HK-2 (cell line): ENCODE results near the gene CHMP5.

Source experiments
- DNase-seq: peaks from one replicate; pipeline ENCODE4 v3.0.0-alpha.2; 2018; ENCODE audit not compliant: unreplicated experiment

Gene CHMP5

GRCh38 chr9:33273266-33273971 is 8.6 kb downstream of the CHMP5 start:
- DNase-seq = no peak

DNA sequence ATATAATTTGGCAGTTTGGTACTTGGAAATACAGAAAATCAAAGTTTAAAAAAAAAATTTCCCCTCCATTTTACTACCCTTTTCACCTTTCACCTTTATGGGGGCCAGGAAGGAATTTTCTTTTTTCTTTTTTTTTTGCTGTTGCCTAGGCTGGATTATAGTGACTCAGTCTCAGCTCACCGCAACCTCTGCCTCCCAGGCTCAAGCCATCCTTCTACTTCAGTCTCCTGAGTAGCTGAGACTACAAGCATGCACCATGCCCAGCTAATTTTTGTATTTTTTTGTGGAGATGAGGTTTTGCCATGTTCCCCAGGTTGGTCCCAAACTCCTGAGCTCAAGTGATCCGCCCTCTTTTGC is 9.1 kb downstream of the CHMP5 start:
- no peak for DNase-seq

GRCh38 chr9:33277484-33277883 is 12.6 kb downstream of the CHMP5 start:
- no peak for DNase-seq

GRCh38 chr9:33285502-33285901 is 20.7 kb downstream of the CHMP5 start:
- DNase-seq = no peak

DNA sequence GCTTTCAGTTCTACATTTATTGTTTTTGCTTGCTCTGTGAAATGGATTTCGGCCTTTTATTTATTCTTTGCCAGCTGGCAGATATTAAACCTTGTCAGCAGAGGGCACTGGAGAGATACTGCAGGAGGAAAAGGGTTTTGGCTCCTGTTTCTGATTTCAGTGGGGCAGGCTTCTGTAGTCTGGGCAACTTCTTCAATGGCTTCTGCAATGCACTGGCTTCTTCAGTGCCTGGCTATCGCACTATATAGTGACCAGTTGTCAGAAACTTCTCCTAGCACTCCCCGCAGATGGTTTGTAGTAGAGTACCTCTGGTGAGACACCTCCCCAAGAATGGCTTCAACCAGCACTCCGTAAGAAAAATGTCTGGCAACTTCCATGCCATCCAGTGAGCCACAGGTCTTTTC is 22.2 kb downstream of the CHMP5 start:
- DNase-seq = peak; percentile 7

- no peak for DNase-seq
These were observed 23.4 kb downstream of the CHMP5 start for GRCh38 chr9:33288235-33288634.

GRCh38 chr9:33288828-33289483 is 24.1 kb downstream of the CHMP5 start:
- DNase-seq = no peak

GRCh38 chr9:33289496-33289895 is 24.6 kb downstream of the CHMP5 start:
- peak; percentile 0 for DNase-seq

- DNase-seq = no peak
These were observed 25.0 kb downstream of the CHMP5 start for GRCh38 chr9:33289936-33290246.

- DNase-seq = peak; percentile 91
These were observed 25.6 kb downstream of the CHMP5 start, which contains the start of gene NFX1 for GRCh38 chr9:33290247-33291030. Gene NFX1 (plus strand): TSS chr9:33290516. CDS start chr9:33290573, 57 bp downstream.

DNA sequence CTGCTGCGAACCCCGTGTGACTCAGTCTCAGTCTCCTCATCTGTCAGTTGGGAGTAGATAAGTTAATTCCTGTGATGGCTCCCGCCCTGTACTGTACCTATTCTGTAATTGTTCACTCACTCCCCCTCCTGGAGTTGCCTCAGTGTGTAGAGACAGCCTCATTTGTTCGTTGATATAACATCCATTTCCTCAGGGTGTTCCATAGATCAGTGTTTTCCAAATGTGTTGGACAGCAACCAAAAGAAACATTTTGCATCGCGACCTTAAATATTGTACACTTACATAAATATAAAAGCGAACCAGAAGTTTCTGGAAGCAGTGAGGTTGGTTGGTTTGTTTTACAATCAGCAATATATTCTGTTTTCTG is 26.2 kb downstream of the CHMP5 start:
- DNase-seq = no peak

DNA sequence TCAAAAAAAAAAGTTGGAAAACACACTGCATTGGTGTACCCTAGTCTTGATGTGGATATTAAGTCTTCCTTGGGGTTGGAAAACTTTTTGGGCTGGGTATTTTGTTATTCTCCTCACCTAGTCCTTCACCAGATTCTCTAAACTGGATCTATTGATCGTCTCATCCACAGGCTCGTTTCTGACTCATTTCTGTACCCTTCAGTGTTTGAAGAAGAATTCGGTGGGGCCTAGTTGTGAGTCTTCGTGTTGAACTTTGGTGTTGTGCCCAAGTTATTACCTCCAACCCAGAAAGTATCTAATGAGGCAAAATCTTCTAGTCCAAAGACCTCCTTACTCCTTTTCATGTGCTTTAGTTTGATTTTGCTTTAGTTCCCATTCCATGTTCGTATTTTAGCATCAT is 27.1 kb downstream of the CHMP5 start:
- no peak for DNase-seq

- DNase-seq = no peak
These were observed 28.9 kb downstream of the CHMP5 start for GRCh38 chr9:33293782-33294181.

- no peak for DNase-seq
These were observed 30.0 kb downstream of the CHMP5 start for GRCh38 chr9:33294670-33295432.

DNA sequence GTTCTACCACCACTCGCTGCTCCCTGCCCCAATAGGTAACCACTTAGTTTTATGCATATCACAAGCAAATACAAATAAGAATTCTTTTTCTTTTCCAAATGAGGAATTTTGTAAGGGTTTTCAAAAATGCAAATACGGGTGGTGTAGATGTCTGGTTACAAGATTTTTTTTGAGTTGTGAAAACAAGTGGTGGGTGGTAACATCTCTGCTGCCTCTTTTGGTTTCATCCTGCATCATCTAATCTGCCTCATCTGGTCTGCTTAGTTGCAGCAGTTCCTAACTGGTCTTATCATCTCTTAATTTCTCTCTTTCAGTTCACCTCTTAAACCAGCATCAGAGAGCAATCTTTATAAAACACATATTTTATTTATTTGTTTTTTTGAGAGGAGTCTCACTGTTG is 30.7 kb downstream of the CHMP5 start:
- DNase-seq = no peak

- no peak for DNase-seq
These were observed 32.6 kb downstream of the CHMP5 start for GRCh38 chr9:33297432-33297831.

- DNase-seq = no peak
These were observed 35.7 kb downstream of the CHMP5 start for GRCh38 chr9:33300546-33300945.

- no peak for DNase-seq
These were observed 39.5 kb downstream of the CHMP5 start for GRCh38 chr9:33304362-33304761.

- no peak for DNase-seq
These were observed 41.2 kb downstream of the CHMP5 start for GRCh38 chr9:33306037-33306436.

GRCh38 chr9:33307067-33307466 is 42.2 kb downstream of the CHMP5 start:
- no peak for DNase-seq

- DNase-seq = no peak
These were observed 45.1 kb downstream of the CHMP5 start for GRCh38 chr9:33309903-33310302.

DNA sequence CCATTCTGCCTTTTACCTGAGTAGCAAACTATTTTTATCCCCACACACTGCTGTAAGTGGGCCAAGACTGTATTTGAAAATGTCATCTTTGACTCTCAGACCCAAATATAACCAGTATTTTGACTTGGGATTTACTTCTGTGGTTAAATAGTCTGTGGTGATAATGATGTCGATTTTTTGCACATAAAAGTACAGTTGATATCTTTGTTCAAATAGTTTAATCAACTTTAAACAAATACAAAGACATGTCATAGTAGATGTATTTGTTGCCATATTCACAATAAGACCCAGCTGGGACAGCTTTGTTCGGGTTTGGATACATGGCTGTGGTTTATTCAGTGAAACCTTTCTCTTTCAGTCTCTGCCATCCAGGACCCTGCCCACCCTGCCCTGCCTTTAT is 45.9 kb downstream of the CHMP5 start:
- DNase-seq = no peak
